GM20000 (cell line): ENCODE data around the gene DLST.

Experiments
- DNase-seq: peaks from one replicate; pipeline ENCODE4 v3.0.0; 2012; ENCODE audit warnings: low spot score
- CTCF ChIP-seq: IDR thresholded peaks from 2 replicates; pipeline ENCODE4 v1.5.1; 2012; ENCODE audit warnings: mild to moderate bottlenecking, control low read depth; ENCODE audit errors: extremely low read depth, missing control alignments

Gene DLST

GRCh38 chr14:74906925-74907521 lies 25.3 kb downstream of the DLST start:
- DNase-seq = no peak
- TF ChIP-seq CTCF = no peak

GRCh38 chr14:74907744-74908143 lies 26.0 kb downstream of the DLST start:
- no peak for DNase-seq
- no peak for TF ChIP-seq CTCF

- no peak for DNase-seq
- no peak for TF ChIP-seq CTCF
These were observed 27.2 kb downstream of the DLST start for GRCh38 chr14:74908861-74909341.

- TF ChIP-seq CTCF = no peak
- DNase-seq = no peak
These were observed 27.8 kb downstream of the DLST start for GRCh38 chr14:74909501-74909900.

- no peak for DNase-seq
- TF ChIP-seq CTCF = no peak
These were observed 28.2 kb downstream of the DLST start for GRCh38 chr14:74909911-74910310.

- no peak for TF ChIP-seq CTCF
- DNase-seq = no peak
These were observed 28.8 kb downstream of the DLST start for GRCh38 chr14:74910556-74910955.

- no peak for TF ChIP-seq CTCF
- DNase-seq = no peak
These were observed 29.5 kb downstream of the DLST start for GRCh38 chr14:74911221-74911620.
